Measurements from ENCODE around the gene SULT1C4.
"Not testable (repeated sequence)": the region's sequence is repeated elsewhere in the genome, so short reads cannot be mapped to it uniquely, and the experiment has no call there.

SULT1C4 gene

GRCh38 chr2:108359336-108359735 lies 18.4 kb upstream of the SULT1C4 start:
- H3K9ac ChIP-seq (ENCODE audit: low read length); H3K4me1 ChIP-seq (ENCODE audit: control insufficient read depth, insufficient read depth, low read length); H3K36me3 ChIP-seq (ENCODE audit: control insufficient read depth, insufficient read depth, low read length, severe bottlenecking); H3K27me3 ChIP-seq (replicated peaks; ENCODE audit: control insufficient read depth, insufficient read depth, low read length); H3K9me3 ChIP-seq (ENCODE audit: control insufficient read depth, low read length); DNase-seq (ENCODE audit: low read depth); H3K4me3 ChIP-seq (ENCODE audit: low read length): not testable (repeated sequence)

DNA sequence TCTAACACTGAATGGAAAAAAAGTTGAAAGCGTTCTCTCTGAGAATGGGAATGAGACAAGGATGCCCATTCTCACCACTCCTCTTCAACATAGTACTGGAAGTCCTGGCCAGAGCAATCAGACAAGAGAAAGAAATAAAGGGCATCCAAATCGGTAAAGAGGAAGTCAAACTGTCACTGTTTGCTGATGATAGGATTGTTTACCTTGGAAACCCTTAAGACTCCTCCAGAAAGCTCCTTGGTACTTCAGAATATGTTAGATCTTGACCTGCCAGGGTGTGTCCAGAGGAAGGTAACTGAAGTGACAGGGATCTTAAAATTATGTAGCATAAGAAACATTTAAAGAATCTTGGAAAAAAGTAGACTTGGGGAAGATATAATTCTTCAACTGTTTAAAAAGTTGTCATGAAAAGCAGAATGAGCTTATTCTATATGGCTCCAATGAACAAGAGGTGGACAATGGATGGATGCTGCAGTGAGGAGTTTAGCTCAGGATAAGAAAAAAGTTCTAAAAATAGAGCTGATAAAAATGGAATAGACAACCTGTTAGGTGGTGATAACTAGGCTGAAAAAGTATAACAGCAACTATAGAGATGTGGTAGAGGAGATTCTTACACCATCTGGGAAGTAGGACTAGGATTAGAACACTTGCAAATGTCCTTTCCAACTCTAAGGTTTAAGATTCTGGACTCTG lies 16.8 kb upstream of the SULT1C4 start:
- Histone ChIP-seq H3K4me1 (ENCODE audit: control insufficient read depth, insufficient read depth, low read length) (peaks cover 4% of the 10 kb centered on the region), H3K9me3 (ENCODE audit: control insufficient read depth, low read length) (peaks cover 17% of the 10 kb centered on the region), H3K27me3 (replicated peaks; ENCODE audit: control insufficient read depth, insufficient read depth, low read length) (no peaks in the 10 kb centered on the region), H3K4me3 (ENCODE audit: low read length) (no peak overlapping the region), H3K9ac (ENCODE audit: low read length) (no peak overlapping the region), H3K36me3 (ENCODE audit: control insufficient read depth, insufficient read depth, low read length, severe bottlenecking) (no peaks in the 10 kb centered on the region)
- DNase-seq (ENCODE audit: low read depth): no peak

GRCh38 chr2:108363024-108363907 lies 14.5 kb upstream of the SULT1C4 start:
- no peaks in the 10 kb centered on the region for H3K36me3 ChIP-seq (ENCODE audit: control insufficient read depth, insufficient read depth, low read length, severe bottlenecking)
- DNase-seq (ENCODE audit: low read depth): no peak
- H3K27me3 ChIP-seq (replicated peaks; ENCODE audit: control insufficient read depth, insufficient read depth, low read length): no peaks in the 10 kb centered on the region
- H3K9me3 ChIP-seq (ENCODE audit: control insufficient read depth, low read length): peaks cover 17% of the 10 kb centered on the region
- H3K4me3 ChIP-seq (ENCODE audit: low read length): no peak overlapping the region
- H3K4me1 ChIP-seq (ENCODE audit: control insufficient read depth, insufficient read depth, low read length): peaks cover 4% of the 10 kb centered on the region
- H3K9ac ChIP-seq (ENCODE audit: low read length): no peak overlapping the region

- H3K4me1 ChIP-seq (ENCODE audit: control insufficient read depth, insufficient read depth, low read length): peaks cover 4% of the 10 kb centered on the region
- peak; percentile 26 for DNase-seq (ENCODE audit: low read depth)
- H3K9ac ChIP-seq (ENCODE audit: low read length): no peak overlapping the region
- peaks cover 17% of the 10 kb centered on the region for H3K9me3 ChIP-seq (ENCODE audit: control insufficient read depth, low read length)
- H3K4me3 ChIP-seq (ENCODE audit: low read length): no peak overlapping the region
- H3K36me3 ChIP-seq (ENCODE audit: control insufficient read depth, insufficient read depth, low read length, severe bottlenecking): no peaks in the 10 kb centered on the region
- H3K27me3 ChIP-seq (replicated peaks; ENCODE audit: control insufficient read depth, insufficient read depth, low read length): no peaks in the 10 kb centered on the region
Measured at GRCh38 chr2:108363908-108364225, 13.9 kb upstream of the SULT1C4 start.

DNA sequence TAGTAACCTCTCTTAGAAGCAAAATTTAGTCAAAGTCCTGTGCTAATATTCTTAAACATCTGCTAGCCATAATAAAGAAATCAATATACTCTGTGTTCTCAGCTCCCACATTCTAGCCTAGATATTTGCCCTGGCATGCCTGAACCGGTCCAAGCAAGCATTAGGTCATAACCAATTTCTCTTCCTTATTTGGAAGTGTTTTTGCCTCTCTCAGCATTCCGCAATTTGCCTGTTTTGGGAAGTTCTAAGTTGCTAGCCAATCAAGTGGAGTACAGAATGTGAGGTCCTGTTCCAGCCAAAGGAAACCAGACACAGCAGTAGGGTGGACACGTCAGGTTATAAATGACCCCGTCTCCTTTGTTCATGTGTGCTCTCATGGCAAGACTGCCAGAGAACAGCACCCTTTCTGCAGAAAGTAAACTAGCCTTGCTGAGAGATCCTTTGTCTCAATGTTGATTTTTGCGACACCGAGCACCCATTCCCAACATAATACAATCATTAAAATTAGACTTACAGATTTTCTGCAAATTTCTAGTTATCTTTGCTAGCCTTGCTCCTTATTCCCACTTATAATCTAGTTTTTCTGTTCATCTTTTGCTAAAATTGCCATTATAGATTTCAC lies 13.0 kb upstream of the SULT1C4 start:
- Histone ChIP-seq H3K27me3 (replicated peaks; ENCODE audit: control insufficient read depth, insufficient read depth, low read length) (no peaks in the 10 kb centered on the region), H3K36me3 (ENCODE audit: control insufficient read depth, insufficient read depth, low read length, severe bottlenecking) (no peaks in the 10 kb centered on the region), H3K4me1 (ENCODE audit: control insufficient read depth, insufficient read depth, low read length) (peaks cover 4% of the 10 kb centered on the region), H3K4me3 (ENCODE audit: low read length) (no peak overlapping the region), H3K9me3 (ENCODE audit: control insufficient read depth, low read length) (peaks cover 17% of the 10 kb centered on the region), H3K9ac (ENCODE audit: low read length) (no peak overlapping the region)
- no peak for DNase-seq (ENCODE audit: low read depth)

DNA sequence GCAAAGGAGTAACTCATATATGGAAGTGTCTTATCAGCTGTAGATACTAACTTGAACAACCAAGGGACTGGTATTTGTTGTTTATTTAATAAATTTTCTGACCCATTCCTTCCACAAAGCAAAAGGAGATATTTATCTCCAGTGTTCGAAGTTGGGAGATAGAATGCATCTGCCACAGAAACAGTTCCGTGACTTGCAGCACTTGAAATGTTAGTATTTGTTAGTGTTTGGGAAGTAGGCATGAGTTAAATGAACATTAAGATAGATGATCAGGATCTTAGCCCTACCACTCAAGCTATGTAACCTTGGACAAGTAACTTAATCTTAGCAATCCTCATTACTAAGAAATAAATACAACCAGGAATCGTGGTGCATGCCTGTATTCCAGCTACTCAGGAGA lies 12.1 kb upstream of the SULT1C4 start:
- H3K36me3 ChIP-seq (ENCODE audit: control insufficient read depth, insufficient read depth, low read length, severe bottlenecking): no peaks in the 10 kb centered on the region
- H3K9ac ChIP-seq (ENCODE audit: low read length): no peak overlapping the region
- H3K9me3 ChIP-seq (ENCODE audit: control insufficient read depth, low read length): peaks cover 17% of the 10 kb centered on the region
- H3K4me3 ChIP-seq (ENCODE audit: low read length): no peak overlapping the region
- DNase-seq (ENCODE audit: low read depth): no peak
- peaks cover 4% of the 10 kb centered on the region for H3K4me1 ChIP-seq (ENCODE audit: control insufficient read depth, insufficient read depth, low read length)
- H3K27me3 ChIP-seq (replicated peaks; ENCODE audit: control insufficient read depth, insufficient read depth, low read length): no peaks in the 10 kb centered on the region

GRCh38 chr2:108367014-108367413 lies 10.7 kb upstream of the SULT1C4 start:
- H3K9ac ChIP-seq (ENCODE audit: low read length): no peak overlapping the region
- no peak overlapping the region for H3K4me3 ChIP-seq (ENCODE audit: low read length)
- H3K36me3 ChIP-seq (ENCODE audit: control insufficient read depth, insufficient read depth, low read length, severe bottlenecking): no peaks in the 10 kb centered on the region
- peaks cover 17% of the 10 kb centered on the region for H3K9me3 ChIP-seq (ENCODE audit: control insufficient read depth, low read length)
- no peak for DNase-seq (ENCODE audit: low read depth)
- no peaks in the 10 kb centered on the region for H3K27me3 ChIP-seq (replicated peaks; ENCODE audit: control insufficient read depth, insufficient read depth, low read length)
- H3K4me1 ChIP-seq (ENCODE audit: control insufficient read depth, insufficient read depth, low read length): peaks cover 4% of the 10 kb centered on the region

DNA sequence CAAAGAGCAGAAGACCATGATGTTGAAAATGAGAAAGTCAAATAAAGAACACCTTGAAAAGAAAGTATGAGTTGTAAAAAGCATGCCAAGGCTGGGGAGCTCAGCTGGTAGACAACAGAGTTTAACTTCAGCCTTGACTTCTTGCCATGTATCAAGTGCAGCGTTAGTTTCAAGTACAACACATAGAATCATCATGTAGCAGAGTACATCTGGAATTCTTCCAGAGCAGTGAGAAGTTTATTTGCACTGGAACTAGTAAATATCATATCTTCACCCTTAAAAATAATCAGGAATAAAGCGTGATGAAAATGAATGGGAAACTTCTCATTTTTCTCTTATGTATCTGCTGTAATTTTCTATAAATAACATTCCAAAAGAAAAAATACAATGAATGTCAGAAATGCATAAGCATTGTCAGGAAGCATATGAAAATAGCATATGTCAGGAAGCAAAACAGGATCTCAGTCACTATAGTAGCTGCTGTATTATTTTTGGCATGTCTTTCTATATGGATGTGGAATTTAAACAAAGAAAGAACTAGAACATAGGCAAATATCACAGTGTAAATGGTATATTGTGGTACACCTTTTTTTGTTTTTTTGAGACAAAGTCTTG lies 10.1 kb upstream of the SULT1C4 start:
- Histone ChIP-seq H3K4me1 (ENCODE audit: control insufficient read depth, insufficient read depth, low read length) (peaks cover under 1% of the 10 kb centered on the region), H3K4me3 (ENCODE audit: low read length) (no peak overlapping the region), H3K27me3 (replicated peaks; ENCODE audit: control insufficient read depth, insufficient read depth, low read length) (no peaks in the 10 kb centered on the region), H3K9ac (ENCODE audit: low read length) (no peak overlapping the region), H3K9me3 (ENCODE audit: control insufficient read depth, low read length) (peaks cover 17% of the 10 kb centered on the region), H3K36me3 (ENCODE audit: control insufficient read depth, insufficient read depth, low read length, severe bottlenecking) (no peaks in the 10 kb centered on the region)
- peak; percentile 21 for DNase-seq (ENCODE audit: low read depth)

GRCh38 chr2:108369153-108369552 lies 8.6 kb upstream of the SULT1C4 start:
- Histone ChIP-seq H3K27me3 (replicated peaks; ENCODE audit: control insufficient read depth, insufficient read depth, low read length) (no peaks in the 10 kb centered on the region), H3K36me3 (ENCODE audit: control insufficient read depth, insufficient read depth, low read length, severe bottlenecking) (no peaks in the 10 kb centered on the region), H3K9me3 (ENCODE audit: control insufficient read depth, low read length) (peaks cover 16% of the 10 kb centered on the region), H3K4me1 (ENCODE audit: control insufficient read depth, insufficient read depth, low read length) (no peaks in the 10 kb centered on the region), H3K4me3 (ENCODE audit: low read length) (no peak overlapping the region), H3K9ac (ENCODE audit: low read length) (no peak overlapping the region)
- DNase-seq (ENCODE audit: low read depth): no peak

GRCh38 chr2:108370080-108370479 lies 7.7 kb upstream of the SULT1C4 start:
- no peaks in the 10 kb centered on the region for H3K4me1 ChIP-seq (ENCODE audit: control insufficient read depth, insufficient read depth, low read length)
- no peak overlapping the region for H3K9ac ChIP-seq (ENCODE audit: low read length)
- no peaks in the 10 kb centered on the region for H3K27me3 ChIP-seq (replicated peaks; ENCODE audit: control insufficient read depth, insufficient read depth, low read length)
- H3K36me3 ChIP-seq (ENCODE audit: control insufficient read depth, insufficient read depth, low read length, severe bottlenecking): no peaks in the 10 kb centered on the region
- no peak overlapping the region for H3K4me3 ChIP-seq (ENCODE audit: low read length)
- H3K9me3 ChIP-seq (ENCODE audit: control insufficient read depth, low read length): peaks cover 7% of the 10 kb centered on the region
- DNase-seq (ENCODE audit: low read depth): peak; percentile 7

- Histone ChIP-seq H3K27me3 (replicated peaks; ENCODE audit: control insufficient read depth, insufficient read depth, low read length) (no peaks in the 10 kb centered on the region), H3K9ac (ENCODE audit: low read length) (no peak overlapping the region), H3K4me3 (ENCODE audit: low read length) (no peak overlapping the region), H3K9me3 (ENCODE audit: control insufficient read depth, low read length) (no peaks in the 10 kb centered on the region), H3K36me3 (ENCODE audit: control insufficient read depth, insufficient read depth, low read length, severe bottlenecking) (no peaks in the 10 kb centered on the region), H3K4me1 (ENCODE audit: control insufficient read depth, insufficient read depth, low read length) (peaks cover 5% of the 10 kb centered on the region)
- no peak for DNase-seq (ENCODE audit: low read depth)
Measured at GRCh38 chr2:108376774-108377173, 980 bp upstream of the SULT1C4 start.
